ENCODE data around the gene C1QL1. TPM values are rescaled to one million over a fixed set of nuclear protein-coding genes. Genes with fewer than 3 reads are reported as not detected.

Gene C1QL1
- total RNA-seq, 4 donors from 2014 or later = 3.7 to 10.1 (median 6.3) TPM

DNA sequence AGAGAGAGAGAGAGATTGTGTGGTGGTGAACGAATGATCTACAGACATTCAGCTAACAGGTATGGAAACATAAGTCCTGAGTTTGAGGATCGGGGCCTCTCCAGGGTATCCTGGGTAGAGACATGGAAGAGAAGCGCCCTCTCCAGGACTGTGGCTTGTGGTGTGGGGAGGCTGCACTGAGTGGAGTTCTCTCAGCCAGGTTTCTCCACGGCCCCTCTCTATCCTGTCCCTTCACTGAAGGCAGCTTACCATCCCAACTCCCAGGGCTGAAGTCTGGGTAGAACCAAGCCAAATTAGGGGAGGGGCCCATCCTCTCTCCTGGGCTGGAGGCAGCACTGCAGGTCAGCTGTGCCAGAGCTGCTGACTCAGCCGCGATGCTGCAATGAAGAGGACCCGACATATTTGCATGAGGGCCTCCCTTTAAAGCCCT, 6.2 kb downstream of the C1QL1 start:
- intact Hi-C loops (cut with DNase I) = no loop called here
- Histone ChIP-seq H3K27ac (replicated peaks in 1 of 4) (no peak overlapping the region), H3K27me3 (peaks cover under 1 to 77% (median 17%) of the 10 kb centered on the region in 4 donors), H3K9me3 (no peaks in the 10 kb centered on the region), H3K4me3 (no peak overlapping the region), H3K4me1 (peaks cover 3 to 21% (median 16%) of the 10 kb centered on the region in 4 donors), H3K36me3 (no peaks in the 10 kb centered on the region)
- 78% methylated on average over 6 of the region's 7 CpGs for WGBS
- DNase-seq (ENCODE audit: extremely low spot score) = no peak
- TF ChIP-seq EP300 (IDR thresholded peaks at IDR 0.05) (no peak), POLR2AphosphoS5 (IDR thresholded peaks at IDR 0.05) (no peak), POLR2A (IDR thresholded peaks at IDR 0.05; ENCODE audit: low read depth) (no peak)
- TF ChIP-seq, protein P1, sequence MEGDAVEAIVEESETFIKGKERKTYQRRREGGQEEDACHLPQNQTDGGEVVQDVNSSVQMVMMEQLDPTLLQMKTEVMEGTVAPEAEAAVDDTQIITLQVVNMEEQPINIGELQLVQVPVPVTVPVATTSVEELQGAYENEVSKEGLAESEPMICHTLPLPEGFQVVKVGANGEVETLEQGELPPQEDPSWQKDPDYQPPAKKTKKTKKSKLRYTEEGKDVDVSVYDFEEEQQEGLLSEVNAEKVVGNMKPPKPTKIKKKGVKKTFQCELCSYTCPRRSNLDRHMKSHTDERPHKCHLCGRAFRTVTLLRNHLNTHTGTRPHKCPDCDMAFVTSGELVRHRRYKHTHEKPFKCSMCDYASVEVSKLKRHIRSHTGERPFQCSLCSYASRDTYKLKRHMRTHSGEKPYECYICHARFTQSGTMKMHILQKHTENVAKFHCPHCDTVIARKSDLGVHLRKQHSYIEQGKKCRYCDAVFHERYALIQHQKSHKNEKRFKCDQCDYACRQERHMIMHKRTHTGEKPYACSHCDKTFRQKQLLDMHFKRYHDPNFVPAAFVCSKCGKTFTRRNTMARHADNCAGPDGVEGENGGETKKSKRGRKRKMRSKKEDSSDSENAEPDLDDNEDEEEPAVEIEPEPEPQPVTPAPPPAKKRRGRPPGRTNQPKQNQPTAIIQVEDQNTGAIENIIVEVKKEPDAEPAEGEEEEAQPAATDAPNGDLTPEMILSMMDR (IDR thresholded peaks at IDR 0.05) = no peak

DNA sequence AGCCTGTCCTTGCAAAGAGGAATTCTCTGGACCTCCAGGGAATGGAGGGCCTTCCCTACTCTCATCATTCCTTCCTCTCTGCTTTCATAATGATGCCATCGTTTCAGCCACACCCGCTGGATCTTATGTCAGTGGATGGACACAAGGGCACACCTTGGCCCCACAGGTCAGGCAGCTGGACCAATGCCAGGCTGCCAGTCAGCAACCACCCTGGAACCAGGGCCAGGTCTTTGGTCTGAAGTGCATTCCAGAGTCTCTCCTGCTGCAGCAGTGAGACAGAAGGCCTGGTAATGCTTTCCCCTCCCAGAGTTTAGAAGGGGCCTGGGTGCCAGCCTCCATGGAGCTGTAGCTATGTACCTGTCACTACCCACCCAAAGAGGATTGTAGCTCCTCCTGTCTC, 7.4 kb downstream of the C1QL1 start:
- DNase-seq (ENCODE audit: extremely low spot score) = no peak
- WGBS = 65% methylated on average over 2 of the region's 2 CpGs
- intact Hi-C loops (cut with DNase I) = no loop called here
- H3K4me3 ChIP-seq = no peak overlapping the region
- peaks cover 0 to 77% (median 6%) of the 10 kb centered on the region in 4 donors for H3K27me3 ChIP-seq
- no peak for TF ChIP-seq POLR2A (IDR thresholded peaks at IDR 0.05; ENCODE audit: low read depth)
- no peak for TF ChIP-seq POLR2AphosphoS5 (IDR thresholded peaks at IDR 0.05)
- TF ChIP-seq, protein P1 (IDR thresholded peaks at IDR 0.05) = no peak
- no peak overlapping the region for H3K27ac ChIP-seq (replicated peaks in 1 of 4)
- no peaks in the 10 kb centered on the region for H3K36me3 ChIP-seq
- peaks cover 0 to 11% (median 9%) of the 10 kb centered on the region in 4 donors for H3K4me1 ChIP-seq
- H3K9me3 ChIP-seq = no peaks in the 10 kb centered on the region

DNA sequence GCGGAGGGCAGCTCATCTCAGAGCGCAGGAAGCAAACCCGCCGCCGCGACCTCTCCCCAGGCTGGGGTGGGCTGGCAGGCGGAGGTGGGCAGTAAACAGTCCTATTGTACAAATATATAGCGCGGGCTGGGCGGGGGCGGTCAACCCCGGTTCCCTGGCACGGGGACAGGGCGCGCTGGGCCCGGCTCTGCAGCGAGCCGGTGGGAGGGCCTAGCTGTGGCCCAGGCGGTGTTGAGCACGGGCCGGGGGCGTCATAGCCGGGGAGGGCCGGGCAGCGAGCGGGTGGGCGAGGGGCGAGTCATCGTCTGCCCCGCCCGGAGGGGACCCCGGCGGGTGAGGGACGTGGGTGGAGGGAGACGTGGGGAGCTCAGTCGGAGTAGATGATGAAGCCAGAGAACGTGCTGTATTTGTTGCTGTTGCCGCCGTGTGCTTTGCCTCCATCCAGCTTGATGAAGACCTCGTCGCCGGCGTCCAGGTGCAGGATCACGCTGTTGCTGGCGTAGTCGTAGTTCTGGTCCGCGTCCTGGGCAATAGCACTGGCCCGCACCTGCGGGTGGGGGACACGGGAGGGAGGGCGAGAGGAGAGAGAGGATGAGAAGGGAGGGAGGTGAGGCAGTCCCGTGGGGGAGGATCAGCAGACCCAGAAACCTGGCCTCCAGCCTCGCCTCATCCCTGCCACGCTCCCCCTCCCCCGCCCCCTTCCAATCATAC, 8.1 kb downstream of the C1QL1 start:
- Histone ChIP-seq H3K36me3 (no peaks in the 10 kb centered on the region), H3K4me1 (peaks cover 0 to 11% (median 9%) of the 10 kb centered on the region in 4 donors), H3K27ac (replicated peaks in 1 of 4) (no peak overlapping the region), H3K4me3 (peak overlapping the region in 3 of 4 donors; percentile 9 to 28 (median 12)), H3K9me3 (no peaks in the 10 kb centered on the region), H3K27me3 (peaks cover 0 to 72% (median 3%) of the 10 kb centered on the region in 4 donors)
- intact Hi-C loops (cut with DNase I) = no loop called here
- TF ChIP-seq, protein P1 (IDR thresholded peaks at IDR 0.05) = no peak
- TF ChIP-seq EP300 (IDR thresholded peaks at IDR 0.05) = no peak
- no peak for TF ChIP-seq POLR2AphosphoS5 (IDR thresholded peaks at IDR 0.05)
- no peak for TF ChIP-seq POLR2A (IDR thresholded peaks at IDR 0.05; ENCODE audit: low read depth)
- DNase-seq (ENCODE audit: extremely low spot score) = no peak
- 32% methylated on average over 25 of the region's 56 CpGs for WGBS

DNA sequence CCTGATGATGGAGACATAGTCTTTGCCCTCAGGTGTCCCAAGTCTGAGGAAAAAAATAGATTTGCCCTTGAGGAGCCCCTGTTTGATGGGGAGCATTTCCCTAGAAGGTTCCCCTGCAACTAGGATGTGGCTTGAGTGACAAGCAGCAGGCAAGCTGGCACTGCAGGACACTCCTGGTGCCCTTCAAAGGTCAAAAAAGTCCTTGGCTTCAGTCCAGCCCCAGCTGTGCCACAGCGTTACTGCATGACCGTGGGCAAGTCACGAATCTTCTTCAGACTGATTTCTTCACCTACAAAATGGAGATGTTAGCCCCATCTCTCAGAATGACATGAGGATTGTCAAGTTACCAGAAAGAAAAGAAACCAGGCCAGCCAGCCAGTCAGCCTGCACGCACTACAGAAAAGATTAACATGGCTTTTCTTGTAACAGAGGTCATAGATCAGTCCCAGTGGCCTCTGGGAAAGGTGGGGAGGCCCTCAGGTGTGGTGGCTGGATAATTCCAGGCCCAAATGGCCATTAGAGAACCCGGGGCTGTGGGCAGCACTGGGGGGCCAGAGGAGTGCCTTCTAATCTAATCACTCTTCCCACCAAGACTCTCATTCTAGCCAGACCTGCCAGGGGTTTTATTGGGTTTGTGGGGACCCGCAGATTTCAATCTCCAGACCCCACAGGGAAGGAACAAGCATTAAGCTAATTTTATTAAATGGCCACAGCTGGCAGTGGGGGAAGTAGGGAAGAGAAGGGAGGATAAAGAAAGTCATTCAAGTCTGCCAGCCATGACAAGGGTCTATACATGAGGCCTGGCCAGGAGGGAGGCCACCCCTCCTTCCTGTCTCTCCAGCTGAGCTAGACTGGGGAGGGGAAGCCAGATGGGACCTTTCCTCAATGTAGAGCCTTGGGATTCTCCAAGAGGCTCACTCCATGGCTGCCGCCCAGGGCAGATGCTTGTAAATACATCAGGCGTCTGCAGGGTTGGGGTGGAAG, 10.8 kb downstream of the C1QL1 start:
- Histone ChIP-seq H3K36me3 (no peaks in the 10 kb centered on the region), H3K4me3 (no peak overlapping the region), H3K27me3 (peaks cover 0 to 54% (median 3%) of the 10 kb centered on the region in 4 donors), H3K27ac (replicated peaks in 1 of 4) (no peak overlapping the region), H3K4me1 (peaks cover 0 to 11% (median 9%) of the 10 kb centered on the region in 4 donors), H3K9me3 (no peaks in the 10 kb centered on the region)
- DNase-seq (ENCODE audit: extremely low spot score) = no peak
- intact Hi-C loops (cut with DNase I) = no loop called here
- TF ChIP-seq POLR2AphosphoS5 (IDR thresholded peaks at IDR 0.05) = no peak
- TF ChIP-seq POLR2A (IDR thresholded peaks at IDR 0.05; ENCODE audit: low read depth) = no peak
- no peak for TF ChIP-seq EP300 (IDR thresholded peaks at IDR 0.05)
- TF ChIP-seq, protein P1 (IDR thresholded peaks at IDR 0.05) = no peak
- 89% methylated on average over 8 of the region's 8 CpGs for WGBS
